Fibroblast of pulmonary artery (primary cell): ENCODE data around the gene APEH.

Source experiments
- DNase-seq: peaks from one replicate; pipeline ENCODE4 v3.0.0-alpha.2; 2010; ENCODE audit warnings: low read depth
- H3K4me3 ChIP-seq: replicated peaks from 2 replicates; pipeline ENCODE4 v1.5.1; 2011; ENCODE audit warnings: low read depth, mild to moderate bottlenecking, control low read depth, low read length, moderate library complexity
- TF ChIP-seq, protein P1 (sequence below): IDR thresholded peaks from 2 replicates; pipeline ENCODE4 v1.5.1; 2011; ENCODE audit warnings: mild to moderate bottlenecking, control low read depth, low read length, inconsistent platforms; ENCODE audit errors: missing control alignments

APEH gene

GRCh38 chr3:49673715-49674496, at the start of gene APEH:
Gene APEH, plus strand, starts transcription at chr3:49674351. Its CDS starts 51 bp downstream, at chr3:49674402.
- peak within 1 kb of the TSS; percentile 76 for H3K4me3 ChIP-seq
- TF ChIP-seq, protein P1, sequence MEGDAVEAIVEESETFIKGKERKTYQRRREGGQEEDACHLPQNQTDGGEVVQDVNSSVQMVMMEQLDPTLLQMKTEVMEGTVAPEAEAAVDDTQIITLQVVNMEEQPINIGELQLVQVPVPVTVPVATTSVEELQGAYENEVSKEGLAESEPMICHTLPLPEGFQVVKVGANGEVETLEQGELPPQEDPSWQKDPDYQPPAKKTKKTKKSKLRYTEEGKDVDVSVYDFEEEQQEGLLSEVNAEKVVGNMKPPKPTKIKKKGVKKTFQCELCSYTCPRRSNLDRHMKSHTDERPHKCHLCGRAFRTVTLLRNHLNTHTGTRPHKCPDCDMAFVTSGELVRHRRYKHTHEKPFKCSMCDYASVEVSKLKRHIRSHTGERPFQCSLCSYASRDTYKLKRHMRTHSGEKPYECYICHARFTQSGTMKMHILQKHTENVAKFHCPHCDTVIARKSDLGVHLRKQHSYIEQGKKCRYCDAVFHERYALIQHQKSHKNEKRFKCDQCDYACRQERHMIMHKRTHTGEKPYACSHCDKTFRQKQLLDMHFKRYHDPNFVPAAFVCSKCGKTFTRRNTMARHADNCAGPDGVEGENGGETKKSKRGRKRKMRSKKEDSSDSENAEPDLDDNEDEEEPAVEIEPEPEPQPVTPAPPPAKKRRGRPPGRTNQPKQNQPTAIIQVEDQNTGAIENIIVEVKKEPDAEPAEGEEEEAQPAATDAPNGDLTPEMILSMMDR: no peak
- peak; percentile 98 for DNase-seq

GRCh38 chr3:49625071-49625470, 49.1 kb upstream of the APEH start:
- TF ChIP-seq, protein P1: no peak
- H3K4me3 ChIP-seq: no peak overlapping the region
- no peak for DNase-seq

- TF ChIP-seq, protein P1: no peak
- no peak overlapping the region for H3K4me3 ChIP-seq
- DNase-seq: no peak
These were observed 48.0 kb upstream of the APEH start for GRCh38 chr3:49626101-49626581.

DNA sequence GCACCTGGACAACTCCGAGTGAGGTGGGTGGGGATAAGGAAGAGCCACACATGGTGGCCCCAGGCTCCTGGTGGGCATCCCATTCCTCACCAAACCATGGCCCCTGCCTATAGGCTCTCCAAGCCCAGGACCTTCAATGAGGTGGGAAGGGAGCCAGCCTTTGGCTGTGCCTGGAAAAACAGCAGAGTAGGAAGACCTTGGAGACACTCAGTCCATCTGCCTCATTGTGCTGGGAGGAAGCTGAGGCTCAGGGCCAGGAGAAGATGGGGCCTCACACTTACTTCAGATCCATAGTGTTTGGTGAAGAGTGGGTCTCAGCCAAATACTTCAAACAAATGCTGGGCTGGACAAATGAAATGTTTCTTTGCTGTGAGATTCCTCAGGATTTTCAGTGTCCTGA, 47.4 kb upstream of the APEH start:
- no peak overlapping the region for H3K4me3 ChIP-seq
- TF ChIP-seq, protein P1: no peak
- no peak for DNase-seq

DNA sequence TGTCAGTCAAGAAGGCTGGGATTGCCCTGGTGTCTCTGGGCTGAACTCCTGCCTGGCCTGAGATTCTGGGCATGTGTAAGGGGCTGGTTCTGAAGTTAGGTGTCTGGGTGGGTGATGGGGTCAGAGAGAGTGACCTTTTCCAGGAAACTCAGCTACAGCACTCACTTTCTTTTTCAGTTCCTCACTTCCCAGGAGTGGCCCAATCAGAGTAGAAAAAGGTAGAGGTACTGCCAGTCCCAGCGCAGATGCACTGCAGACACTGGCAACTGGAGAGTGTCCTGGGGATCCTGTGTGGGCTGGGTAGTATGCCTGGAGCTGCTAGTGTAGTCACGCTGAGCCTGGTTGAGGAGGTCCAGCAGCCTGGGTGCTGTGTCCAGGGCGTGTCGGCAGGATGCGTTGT, 46.5 kb upstream of the APEH start:
- TF ChIP-seq, protein P1: no peak
- no peak for DNase-seq
- H3K4me3 ChIP-seq: no peak overlapping the region

GRCh38 chr3:49628249-49628648, 45.9 kb upstream of the APEH start:
- no peak overlapping the region for H3K4me3 ChIP-seq
- TF ChIP-seq, protein P1: no peak
- no peak for DNase-seq

DNA sequence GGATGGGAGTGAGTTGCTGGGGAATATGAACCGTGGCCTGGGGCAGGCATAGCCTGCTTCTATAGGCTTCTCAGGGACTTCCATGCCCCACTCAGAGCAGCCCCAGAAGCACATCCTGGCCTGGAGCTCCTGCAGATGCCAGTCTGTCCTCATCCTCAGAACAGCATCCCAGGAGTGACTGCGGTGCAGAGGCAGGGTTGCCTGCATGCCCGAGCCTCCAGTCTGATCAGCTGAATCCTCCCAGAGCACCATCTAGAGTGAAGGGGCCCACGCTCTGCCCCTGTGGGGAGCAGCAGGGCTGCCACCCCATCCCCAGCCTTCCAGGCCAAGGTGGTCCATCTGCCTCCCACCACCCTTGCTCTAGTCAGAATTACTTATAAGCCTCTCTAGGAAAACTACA, 44.7 kb upstream of the APEH start:
- H3K4me3 ChIP-seq: no peak overlapping the region
- TF ChIP-seq, protein P1: no peak
- no peak for DNase-seq
